PC-3 (cell line): ENCODE results near the gene PRRT4. TPM values are rescaled to one million over a fixed set of nuclear protein-coding genes. Genes with fewer than 3 reads are reported as not detected.

ENCODE experiments used
- ATAC-seq: fragments of 200-7000 bp; cut with Tn5 transposase; 2 replicates; pipeline ENCODE4 v1.9.1; 2020; ENCODE audit warnings: mild to moderate bottlenecking, moderate library complexity
- BruUV-seq: library from RNA; stranded (reverse); fragments of 400-500 nt; replicated peaks from 2 replicates; lab custom pipeline; 2021; lab: Mats Ljungman, UMichigan
- CTCF ChIA-PET: fragments of 300-600 bp; sonication (Branson Sonifier 250); formaldehyde crosslinking; loops from one replicate; lab custom pipeline; 2022; ENCODE audit warnings: antibody characterized with exemption; lab: Charles Lee
- POLR2A ChIA-PET: fragments of 300-600 bp; sonication (Branson Sonifier 250); formaldehyde crosslinking; loops from one replicate; lab custom pipeline; 2022; ENCODE audit warnings: antibody characterized with exemption; ENCODE audit not compliant: unreplicated experiment; lab: Charles Lee
- DNase-seq: peaks from one replicate; pipeline ENCODE4 v3.0.0-alpha.2; 2015
- H2AFZ ChIP-seq: fragments of 300-600 bp; sonication (generic); 2 replicates; pipeline ENCODE4 v1.6.0; 2016; ENCODE audit warnings: antibody characterized with exemption, low read length
- H3F3A ChIP-seq: fragments of 300-600 bp; sonication (generic); one replicate; pipeline ENCODE4 v1.6.0; 2017; ENCODE audit warnings: antibody characterized with exemption, low read length, control low read depth, mild to moderate bottlenecking; ENCODE audit not compliant: unreplicated experiment
- H3K27ac ChIP-seq: fragments of 300-600 bp; sonication (generic); 2 replicates; pipeline ENCODE4 v1.5.1; 2016; ENCODE audit warnings: mild to moderate bottlenecking, low read length
- H3K27me3 ChIP-seq: fragments of 300-600 bp; sonication (generic); 2 replicates; pipeline ENCODE4 v1.6.1; 2016; ENCODE audit warnings: low read length, mixed read lengths
- H3K36me3 ChIP-seq: fragments of 300-600 bp; sonication (generic); 2 replicates; pipeline ENCODE4 v1.6.1; 2016; ENCODE audit warnings: low read depth, mixed run types, low read length, mixed read lengths
- H3K4me1 ChIP-seq: fragments of 300-600 bp; sonication (generic); 2 replicates; pipeline ENCODE4 v1.5.1; 2016; ENCODE audit warnings: low read length; ENCODE audit not compliant: insufficient read depth
- H3K4me2 ChIP-seq: fragments of 300-600 bp; sonication (generic); 2 replicates; pipeline ENCODE4 v1.6.0; 2016; ENCODE audit warnings: low read length
- H3K4me3 ChIP-seq: fragments of 300-600 bp; sonication (generic); 2 replicates; pipeline ENCODE4 v1.5.1; 2016; ENCODE audit warnings: mild to moderate bottlenecking, low read length, mixed read lengths
- H3K79me2 ChIP-seq: fragments of 300-600 bp; sonication (generic); 2 replicates; pipeline ENCODE4 v1.6.1; 2017; ENCODE audit warnings: low read length, mixed read lengths
- H3K9ac ChIP-seq: fragments of 300-600 bp; sonication (generic); 2 replicates; pipeline ENCODE4 v1.6.0; 2016; ENCODE audit warnings: mild to moderate bottlenecking, low read length
- H3K9me2 ChIP-seq: fragments of 300-600 bp; sonication (generic); replicated peaks from 2 replicates; pipeline ENCODE4 v1.6.1; 2016; ENCODE audit warnings: mixed run types, low read length, mixed read lengths
- H3K9me3 ChIP-seq: fragments of 300-600 bp; sonication (generic); 2 replicates; pipeline ENCODE4 v1.6.1; 2016; ENCODE audit warnings: low read length, mixed read lengths
- H4K20me1 ChIP-seq: fragments of 300-600 bp; sonication (generic); 2 replicates; pipeline ENCODE4 v1.6.1; 2016; ENCODE audit warnings: low read length, mixed read lengths
- CTCF ChIP-seq: fragments of 300-600 bp; sonication (generic); conservative IDR thresholded peaks from 2 replicates; pipeline ENCODE4 v1.5.1; 2017; ENCODE audit warnings: antibody characterized with exemption, low read depth, mild to moderate bottlenecking, low read length
- EZH2 ChIP-seq: fragments of 300-600 bp; sonication (generic); IDR thresholded peaks from one replicate; pipeline ENCODE4 v1.6.1; 2017; ENCODE audit warnings: antibody characterized with exemption, mild to moderate bottlenecking, low read length; ENCODE audit not compliant: unreplicated experiment
- EZH2phosphoT487 ChIP-seq: fragments of 300-600 bp; sonication (generic); IDR thresholded peaks from 2 replicates; pipeline ENCODE4 v1.6.1; 2018; ENCODE audit warnings: mild to moderate bottlenecking, antibody characterized with exemption, low read length, borderline replicate concordance
- intact Hi-C: fragments of 100-400 bp; cut with micrococcal nuclease; formaldehyde crosslinking; loops from 2 replicates; pipeline ENCODE4 v1.9.0; 2023
- total RNA-seq: library from RNA; depleted of rRNA; stranded (reverse); fragments of >200 nt; gene quantifications from 2 replicates; pipeline ENCODE4 v1.2.3, GENCODE V29; 2014

Gene PRRT4
- total RNA-seq, 1 experiment from 2014 or later: 0.36 TPM

GRCh38 chr7:128353610-128354009, 7.9 kb downstream of the PRRT4 start:
- H3K4me3 ChIP-seq: no peak overlapping the region
- no peaks in the 10 kb centered on the region for H3K36me3 ChIP-seq
- ChIA-PET CTCF (no interaction called here), POLR2A (no interaction called here)
- H4K20me1 ChIP-seq: no peaks in the 10 kb centered on the region
- H3K27ac ChIP-seq: no peak overlapping the region
- no peaks in the 10 kb centered on the region for H3K9me3 ChIP-seq
- TF ChIP-seq CTCF (no peak), EZH2phosphoT487 (no peak), EZH2 (no peak)
- H3F3A ChIP-seq: no peaks in the 10 kb centered on the region
- DNase-seq: no peak
- peaks cover 9% of the 10 kb centered on the region for H3K4me1 ChIP-seq
- no peak for ATAC-seq
- no peak overlapping the region for H3K9ac ChIP-seq
- H3K4me2 ChIP-seq: no peak overlapping the region
- no peaks in the 10 kb centered on the region for H3K79me2 ChIP-seq
- intact Hi-C loops: no loop called here
- BruUV-seq: no TSS peak
- no peaks in the 10 kb centered on the region for H3K27me3 ChIP-seq
- H2AFZ ChIP-seq: no peak overlapping the region
- no peaks in the 10 kb centered on the region for H3K9me2 ChIP-seq

DNA sequence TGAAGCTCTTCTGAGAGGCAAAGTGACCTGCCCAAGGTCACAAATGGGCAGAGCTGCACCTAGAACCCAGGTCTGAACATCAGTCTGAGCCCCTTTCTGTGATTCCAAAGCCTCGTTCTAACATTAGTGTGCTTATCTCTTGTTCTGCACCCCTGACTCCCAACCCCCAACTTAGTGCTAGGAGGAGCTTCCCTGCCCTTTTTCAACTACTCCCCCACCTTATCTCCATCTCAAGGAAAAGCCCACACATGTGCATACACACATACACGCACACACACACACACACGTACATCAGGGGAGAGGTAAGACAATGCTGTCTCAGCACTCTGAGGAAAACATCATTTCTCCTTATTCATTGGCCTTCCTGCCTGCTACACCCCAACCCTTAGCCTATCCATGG, 8.3 kb downstream of the PRRT4 start:
- CTCF ChIA-PET: interaction anchor here (0.6 kb wide), 1 partner anchor 21 kb away, joined by 4 read pairs; no protein-coding TSS in a partner anchor

More for the DNA sequence above, 8.3 kb downstream of the PRRT4 start:
- no peak for ATAC-seq
- Histone ChIP-seq H3K9me3 (no peaks in the 10 kb centered on the region), H2AFZ (no peak overlapping the region), H3K79me2 (no peaks in the 10 kb centered on the region), H3K4me3 (no peak overlapping the region), H3F3A (no peaks in the 10 kb centered on the region), H3K27ac (no peak overlapping the region), H3K4me2 (no peak overlapping the region), H4K20me1 (no peaks in the 10 kb centered on the region), H3K9ac (no peak overlapping the region), H3K9me2 (no peaks in the 10 kb centered on the region), H3K4me1 (peaks cover 9% of the 10 kb centered on the region), H3K27me3 (no peaks in the 10 kb centered on the region), H3K36me3 (no peaks in the 10 kb centered on the region)
- intact Hi-C loops: no loop called here
- TF ChIP-seq CTCF (no peak), EZH2phosphoT487 (no peak), EZH2 (no peak)
- no peak for DNase-seq
- POLR2A ChIA-PET: no interaction called here
- no TSS peak for BruUV-seq
